H9 (cell line): ENCODE results near the gene LRTM2. TPM values are rescaled to one million over a fixed set of nuclear protein-coding genes. Genes with fewer than 3 reads are reported as not detected.

Experiments
- DNase-seq: peaks from one replicate; pipeline ENCODE4 v3.0.0-alpha.2; 2017
- H2AFZ ChIP-seq: one replicate; pipeline ENCODE4 v1.6.1; 2013; ENCODE audit warnings: mild to moderate bottlenecking, low read length, control low read depth, moderate library complexity
- H2AK5ac ChIP-seq: 2 replicates; pipeline ENCODE4 v1.6.1; 2013; ENCODE audit warnings: low read length, control low read depth, mixed read lengths; ENCODE audit not compliant: insufficient read length
- H2BK120ac ChIP-seq: one replicate; pipeline ENCODE4 v1.6.1; 2013; ENCODE audit warnings: low read depth, mild to moderate bottlenecking, low read length, control low read depth, inconsistent platforms; ENCODE audit not compliant: poor library complexity, severe bottlenecking
- H2BK12ac ChIP-seq: 2 replicates; pipeline ENCODE4 v1.6.1; 2013; ENCODE audit warnings: low read length, control low read depth, mixed read lengths, low read depth; ENCODE audit not compliant: insufficient read length
- H2BK15ac ChIP-seq: 2 replicates; pipeline ENCODE4 v1.6.1; 2013; ENCODE audit warnings: low read depth, low read length, control low read depth
- H2BK20ac ChIP-seq: one replicate; pipeline ENCODE4 v1.6.1; 2013; ENCODE audit warnings: low read depth, mild to moderate bottlenecking, low read length, control low read depth, inconsistent platforms; ENCODE audit not compliant: poor library complexity, severe bottlenecking
- H2BK5ac ChIP-seq: 2 replicates; pipeline ENCODE4 v1.6.1; 2013; ENCODE audit warnings: low read length, control low read depth, mixed read lengths; ENCODE audit not compliant: insufficient read length
- H3K14ac ChIP-seq: 2 replicates; pipeline ENCODE4 v1.6.1; 2013; ENCODE audit warnings: low read length, control low read depth; ENCODE audit not compliant: insufficient read depth
- H3K18ac ChIP-seq: 2 replicates; pipeline ENCODE4 v1.6.1; 2013; ENCODE audit warnings: low read depth, mild to moderate bottlenecking, mixed read lengths, low read length, control low read depth; ENCODE audit not compliant: insufficient read length
- H3K23ac ChIP-seq: 2 replicates; pipeline ENCODE4 v1.6.1; 2013; ENCODE audit warnings: low read length, control low read depth, mixed read lengths, low read depth; ENCODE audit not compliant: insufficient read length
- H3K23me2 ChIP-seq: 2 replicates; pipeline ENCODE4 v1.6.1; 2013; ENCODE audit warnings: low read depth, mild to moderate bottlenecking, mixed read lengths, low read length, control low read depth; ENCODE audit not compliant: insufficient read length, poor library complexity, severe bottlenecking
- H3K27ac ChIP-seq: 2 replicates; pipeline ENCODE4 v1.5.1; 2013; ENCODE audit warnings: low read length, control low read depth, mixed read lengths, low read depth; ENCODE audit not compliant: insufficient read length
- H3K27me3 ChIP-seq: 2 replicates; pipeline ENCODE4 v1.6.1; 2013; ENCODE audit warnings: low read length, control low read depth, inconsistent platforms; ENCODE audit not compliant: insufficient read depth
- H3K4ac ChIP-seq: 2 replicates; pipeline ENCODE4 v1.6.1; 2013; ENCODE audit warnings: low read depth, mild to moderate bottlenecking, control low read depth, inconsistent platforms, low read length, moderate library complexity
- H3K4me1 ChIP-seq: 2 replicates; pipeline ENCODE4 v1.6.1; 2013; ENCODE audit warnings: low read length, control low read depth, inconsistent platforms; ENCODE audit not compliant: insufficient read depth
- H3K4me2 ChIP-seq: 2 replicates; pipeline ENCODE4 v1.6.1; 2013; ENCODE audit warnings: low read length, control low read depth, mixed read lengths; ENCODE audit not compliant: insufficient read length, insufficient read depth
- H3K56ac ChIP-seq: 2 replicates; pipeline ENCODE4 v1.6.1; 2013; ENCODE audit warnings: low read depth, mild to moderate bottlenecking, mixed read lengths, low read length, control low read depth; ENCODE audit not compliant: insufficient read length
- H3K79me1 ChIP-seq: 2 replicates; pipeline ENCODE4 v1.6.1; 2013; ENCODE audit warnings: low read depth, mild to moderate bottlenecking, moderate library complexity, low read length, control low read depth, inconsistent platforms; ENCODE audit not compliant: insufficient read depth, poor library complexity, severe bottlenecking
- H3K79me2 ChIP-seq: 2 replicates; pipeline ENCODE4 v1.6.1; 2013; ENCODE audit warnings: low read length, control low read depth, inconsistent platforms; ENCODE audit not compliant: insufficient read depth
- H3K9ac ChIP-seq: 2 replicates; pipeline ENCODE4 v1.6.1; 2013; ENCODE audit warnings: low read length, control low read depth, mixed read lengths; ENCODE audit not compliant: insufficient read length; ENCODE audit errors: extremely low read depth
- H3K9me3 ChIP-seq: one replicate; pipeline ENCODE4 v1.6.1; 2013; ENCODE audit warnings: low read depth, low read length, inconsistent platforms; ENCODE audit not compliant: control insufficient read depth
- H3T11ph ChIP-seq: one replicate; pipeline ENCODE4 v1.6.1; 2013; ENCODE audit warnings: mild to moderate bottlenecking, low read length, control low read depth, inconsistent platforms
- H4K20me1 ChIP-seq: one replicate; pipeline ENCODE4 v1.6.1; 2013; ENCODE audit not compliant: control insufficient read depth, insufficient read length, insufficient read depth
- H4K5ac ChIP-seq: 2 replicates; pipeline ENCODE4 v1.6.1; 2013; ENCODE audit warnings: low read depth, mild to moderate bottlenecking, mixed read lengths, low read length, control low read depth; ENCODE audit not compliant: insufficient read length
- H4K8ac ChIP-seq: replicated peaks from 2 replicates; pipeline ENCODE4 v1.6.1; 2013; ENCODE audit warnings: low read length, control low read depth, mixed read lengths, low read depth; ENCODE audit not compliant: insufficient read length
- H4K91ac ChIP-seq: 2 replicates; pipeline ENCODE4 v1.6.1; 2013; ENCODE audit warnings: low read depth, mild to moderate bottlenecking, moderate library complexity, mixed read lengths, low read length, control low read depth; ENCODE audit not compliant: insufficient read length
- H3K27ac Mint-ChIP-seq, 3 experiments: 2 replicates in 2 of 3; 3 replicates in 1 of 3; pipeline ENCODE4 v1.8.0; 2020 to 2021; ENCODE audit warnings: mixed read lengths in 3 of 3, mild to moderate bottlenecking in 1 of 3, moderate library complexity in 1 of 3
- H3K27me3 Mint-ChIP-seq: 2 replicates; pipeline ENCODE4 v1.8.0; 2021; ENCODE audit warnings: low read depth, mild to moderate bottlenecking, moderate library complexity, mixed read lengths
- H3K36me3 Mint-ChIP-seq, 3 experiments: 2 replicates in 2 of 3; 3 replicates in 1 of 3; pipeline ENCODE4 v1.8.0; 2020 to 2021; ENCODE audit warnings: low read depth in 3 of 3, mixed read lengths in 3 of 3; ENCODE audit not compliant: insufficient read depth in 1 of 3
- H3K4me1 Mint-ChIP-seq, 2 experiments: 2 replicates each; pipeline ENCODE4 v1.8.0; 2020; ENCODE audit warnings: mixed read lengths in 2 of 2
- H3K4me3 Mint-ChIP-seq, 2 experiments: 2 replicates in 1 of 2; 3 replicates in 1 of 2; pipeline ENCODE4 v1.8.0; 2020 to 2021; ENCODE audit warnings: mild to moderate bottlenecking in 2 of 2, mixed read lengths in 2 of 2, moderate library complexity in 1 of 2
- H3K9me3 Mint-ChIP-seq, 2 experiments: 2 replicates in 1 of 2; 3 replicates in 1 of 2; pipeline ENCODE4 v1.8.0; 2020; ENCODE audit warnings: mild to moderate bottlenecking in 2 of 2, mixed read lengths in 2 of 2, moderate library complexity in 1 of 2
- WGBS: extraction: QIAGEN DNeasy Blood & Tissue Kit; methylation state at CpG from one replicate; pipeline ENCODE4 v1.1.7; 2013; ENCODE audit warnings: missing lambda C conversion rate, low lambda C conversion rate, mixed read lengths; ENCODE audit not compliant: insufficient read length; ENCODE audit errors: extremely low coverage; 5-methylcytosine and 5-hydroxymethylcytosine counted together
- total RNA-seq: library from RNA; stranded (reverse); gene quantifications from 2 replicates; pipeline ENCODE4 v1.2.1, GENCODE V29; 2021
- TF ChIP-seq, protein P1 (sequence below): fragments of 200-600 bp; sonication (generic); conservative IDR thresholded peaks from 3 replicates; pipeline ENCODE4 v1.8.0; 2021; ENCODE audit warnings: antibody characterized with exemption, mild to moderate bottlenecking

The LRTM2 gene
- total RNA-seq, 1 experiment from 2014 or later: not detected

- H2BK12ac ChIP-seq: no peak overlapping the region
- no peaks in the 10 kb centered on the region for H3K9me3 ChIP-seq
- H4K5ac ChIP-seq: no peak overlapping the region
- H3K23ac ChIP-seq: no peak overlapping the region
- H3K23me2 ChIP-seq: no peaks in the 10 kb centered on the region
- Mint-ChIP-seq H3K4me3 (no peak overlapping the region), H3K27me3 (peaks cover 40% of the 10 kb centered on the region), H3K4me1 (peaks cover 13 to 39% of the 10 kb centered on the region in 2 experiments), H3K9me3 (no peaks in the 10 kb centered on the region; a peak in 1 of 5 replicates), H3K27ac (no peak overlapping the region), H3K36me3 (no peaks in the 10 kb centered on the region)
- H4K91ac ChIP-seq: no peak overlapping the region
- H2BK15ac ChIP-seq: no peak overlapping the region
- H3K79me1 ChIP-seq: no peaks in the 10 kb centered on the region
- DNase-seq: no peak
- no peak overlapping the region for H2BK20ac ChIP-seq
- no peak overlapping the region for H3K27ac ChIP-seq
- no peaks in the 10 kb centered on the region for H3K4me1 ChIP-seq
- no peak overlapping the region for H3K56ac ChIP-seq
- no peak overlapping the region for H3K4ac ChIP-seq
- WGBS: no CpG with 5 or more reads among the region's 17 CpGs
- no peaks in the 10 kb centered on the region for H3K79me2 ChIP-seq
- H3K4me2 ChIP-seq: no peak overlapping the region
- H4K8ac ChIP-seq: no peak overlapping the region
- no peak overlapping the region for H2AK5ac ChIP-seq
- no peak overlapping the region for H3T11ph ChIP-seq
- no peak overlapping the region for H3K18ac ChIP-seq
- no peak overlapping the region for H2BK5ac ChIP-seq
- TF ChIP-seq, protein P1, sequence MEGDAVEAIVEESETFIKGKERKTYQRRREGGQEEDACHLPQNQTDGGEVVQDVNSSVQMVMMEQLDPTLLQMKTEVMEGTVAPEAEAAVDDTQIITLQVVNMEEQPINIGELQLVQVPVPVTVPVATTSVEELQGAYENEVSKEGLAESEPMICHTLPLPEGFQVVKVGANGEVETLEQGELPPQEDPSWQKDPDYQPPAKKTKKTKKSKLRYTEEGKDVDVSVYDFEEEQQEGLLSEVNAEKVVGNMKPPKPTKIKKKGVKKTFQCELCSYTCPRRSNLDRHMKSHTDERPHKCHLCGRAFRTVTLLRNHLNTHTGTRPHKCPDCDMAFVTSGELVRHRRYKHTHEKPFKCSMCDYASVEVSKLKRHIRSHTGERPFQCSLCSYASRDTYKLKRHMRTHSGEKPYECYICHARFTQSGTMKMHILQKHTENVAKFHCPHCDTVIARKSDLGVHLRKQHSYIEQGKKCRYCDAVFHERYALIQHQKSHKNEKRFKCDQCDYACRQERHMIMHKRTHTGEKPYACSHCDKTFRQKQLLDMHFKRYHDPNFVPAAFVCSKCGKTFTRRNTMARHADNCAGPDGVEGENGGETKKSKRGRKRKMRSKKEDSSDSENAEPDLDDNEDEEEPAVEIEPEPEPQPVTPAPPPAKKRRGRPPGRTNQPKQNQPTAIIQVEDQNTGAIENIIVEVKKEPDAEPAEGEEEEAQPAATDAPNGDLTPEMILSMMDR: no peak
- H4K20me1 ChIP-seq: no peaks in the 10 kb centered on the region
- H3K14ac ChIP-seq: no peak overlapping the region
- H3K9ac ChIP-seq: no peak overlapping the region
- no peak overlapping the region for H2BK120ac ChIP-seq
- no peaks in the 10 kb centered on the region for H3K27me3 ChIP-seq
- no peak overlapping the region for H2AFZ ChIP-seq
These were observed 12.6 kb downstream of the LRTM2 start for GRCh38 chr12:1832801-1833595.
